Measurements from ENCODE around the gene SKA3.
"Not testable (repeated sequence)": the region's sequence is repeated elsewhere in the genome, so short reads cannot be mapped to it uniquely, and the experiment has no call there.

Gene SKA3

GRCh38 chr13:21137696-21138095 lies 38.7 kb downstream of the SKA3 start:
- no peak for TF ChIP-seq CTCF (IDR thresholded peaks at IDR 0.05; ENCODE audit: extremely low read depth, insufficient read depth, missing control alignments)
- no peak for DNase-seq (ENCODE audit: low spot score)
- in situ Hi-C loops (cut with MboI; ENCODE audit: low pct_unique_long_range_greater_than_20kb, low sequenced_read_pairs, unreplicated experiment), result no loop called here

- in situ Hi-C loops (cut with MboI; ENCODE audit: low pct_unique_long_range_greater_than_20kb, low sequenced_read_pairs, unreplicated experiment); DNase-seq (ENCODE audit: low spot score): not testable (repeated sequence)
Measured at GRCh38 chr13:21135833-21136232, 40.5 kb downstream of the SKA3 start.

- no peak for TF ChIP-seq CTCF (IDR thresholded peaks at IDR 0.05; ENCODE audit: extremely low read depth, insufficient read depth, missing control alignments)
- in situ Hi-C loops (cut with MboI; ENCODE audit: low pct_unique_long_range_greater_than_20kb, low sequenced_read_pairs, unreplicated experiment), result no loop called here
- DNase-seq (ENCODE audit: low spot score), result no peak
Measured at GRCh38 chr13:21134475-21134874, 41.9 kb downstream of the SKA3 start.

GRCh38 chr13:21133077-21133476 lies 43.3 kb downstream of the SKA3 start:
- in situ Hi-C loops (cut with MboI; ENCODE audit: low pct_unique_long_range_greater_than_20kb, low sequenced_read_pairs, unreplicated experiment), result no loop called here
- DNase-seq (ENCODE audit: low spot score), result no peak
- no peak for TF ChIP-seq CTCF (IDR thresholded peaks at IDR 0.05; ENCODE audit: extremely low read depth, insufficient read depth, missing control alignments)

- no peak for DNase-seq (ENCODE audit: low spot score)
- in situ Hi-C loops (cut with MboI; ENCODE audit: low pct_unique_long_range_greater_than_20kb, low sequenced_read_pairs, unreplicated experiment), result no loop called here
- no peak for TF ChIP-seq CTCF (IDR thresholded peaks at IDR 0.05; ENCODE audit: extremely low read depth, insufficient read depth, missing control alignments)
Measured at GRCh38 chr13:21130116-21130515, 46.2 kb downstream of the SKA3 start.

GRCh38 chr13:21124852-21125251 lies 51.5 kb downstream of the SKA3 start:
- DNase-seq (ENCODE audit: low spot score), result no peak
- TF ChIP-seq CTCF (IDR thresholded peaks at IDR 0.05; ENCODE audit: extremely low read depth, insufficient read depth, missing control alignments), result no peak
- in situ Hi-C loops (cut with MboI; ENCODE audit: low pct_unique_long_range_greater_than_20kb, low sequenced_read_pairs, unreplicated experiment), result loop anchor here (25.0 kb wide), 1 partner anchor 362 kb away; no protein-coding TSS in a partner anchor

- no peak for DNase-seq (ENCODE audit: low spot score)
- in situ Hi-C loops (cut with MboI; ENCODE audit: low pct_unique_long_range_greater_than_20kb, low sequenced_read_pairs, unreplicated experiment), result loop anchor here (25.0 kb wide), 1 partner anchor 363 kb away; no protein-coding TSS in a partner anchor
- TF ChIP-seq CTCF (IDR thresholded peaks at IDR 0.05; ENCODE audit: extremely low read depth, insufficient read depth, missing control alignments), result no peak
Measured at GRCh38 chr13:21123956-21124355, 52.4 kb downstream of the SKA3 start.
